ENCODE results near the gene ROBO3. TPM values are rescaled to one million over a fixed set of nuclear protein-coding genes. Genes with fewer than 3 reads are reported as not detected.

The ROBO3 gene
- total RNA-seq, 1 experiment from 2014 or later, result 30.7 TPM

DNA sequence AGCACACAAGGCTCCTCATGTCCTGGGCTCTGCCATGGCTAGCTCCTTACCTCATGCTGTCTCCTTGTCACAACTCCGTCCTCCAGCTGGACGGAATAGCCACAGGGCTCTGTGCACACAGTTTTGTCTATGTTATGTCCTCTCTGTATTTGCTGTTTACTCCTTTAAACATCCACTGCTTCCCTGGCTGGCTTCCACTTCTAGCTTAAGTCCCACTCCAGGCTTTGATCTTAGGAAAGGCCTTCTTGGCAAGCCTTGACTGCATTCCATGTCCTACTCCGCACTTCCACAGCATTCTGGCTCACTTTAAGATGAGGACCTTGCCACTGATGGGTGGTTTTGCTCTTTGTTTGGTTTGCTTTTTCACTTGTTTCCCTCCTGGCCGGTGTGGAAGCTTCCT, 22.9 kb upstream of the ROBO3 start:
- peaks cover 0 to 1% of the 10 kb centered on the region in 2 experiments; a peak in 3 of 4 replicates for H3K4me1 ChIP-seq (ENCODE audit: control insufficient read depth in 1 of 2, insufficient read depth in 2 of 2, low read length in 2 of 2)
- no peaks in the 10 kb centered on the region for H3K36me3 ChIP-seq (ENCODE audit: control insufficient read depth in 1 of 2, insufficient read depth in 2 of 2, low read length in 2 of 2)
- no peak overlapping the region for H3K4me3 ChIP-seq (replicated peaks in 1 of 2; ENCODE audit: low read depth in 1 of 2, low read length in 2 of 2)
- BruUV-seq (replicated peaks), result no TSS peak
- H3K27me3 ChIP-seq (ENCODE audit: insufficient read depth, low read length), result peaks cover 40% of the 10 kb centered on the region
- no peak overlapping the region for H3K27ac ChIP-seq (ENCODE audit: low read depth, low read length)
- no peak overlapping the region for H3K9ac ChIP-seq (ENCODE audit: low read length)
- POLR2A ChIA-PET, result no interaction called here
- H3K9me2 ChIP-seq (ENCODE audit: insufficient read depth), result no peaks in the 10 kb centered on the region
- RAD21 ChIA-PET (ENCODE audit: low non-redundant PET in 1 of 2, low total read pairs in 2 of 2, uncharacterized antibody in 2 of 2, unreplicated experiment in 2 of 2), result no interaction called here
- CTCF ChIA-PET, result interaction anchor here (1.1 kb wide), 1 partner anchor 34 kb away, joined by 5 read pairs; no protein-coding TSS in a partner anchor
- DNase-seq (ENCODE audit: low read depth, low spot score), result no peak
- H3K4me2 ChIP-seq (ENCODE audit: low read length), result no peak overlapping the region
- H3K79me2 ChIP-seq (ENCODE audit: insufficient read depth, low read length), result no peaks in the 10 kb centered on the region
- TF ChIP-seq FOSL1 (IDR thresholded peaks at IDR 0.05; ENCODE audit: low read depth), result no peak
- no peak for TF ChIP-seq ELF1 (IDR thresholded peaks at IDR 0.05; ENCODE audit: borderline replicate concordance, low read depth)
- no peak for TF ChIP-seq CEBPB (IDR thresholded peaks at IDR 0.05; ENCODE audit: low read depth)
- no peak for TF ChIP-seq EZH2 (IDR thresholded peaks at IDR 0.05)
- no peak for TF ChIP-seq EGR1 (IDR thresholded peaks at IDR 0.05; ENCODE audit: low read depth)
- TF ChIP-seq, protein P1, sequence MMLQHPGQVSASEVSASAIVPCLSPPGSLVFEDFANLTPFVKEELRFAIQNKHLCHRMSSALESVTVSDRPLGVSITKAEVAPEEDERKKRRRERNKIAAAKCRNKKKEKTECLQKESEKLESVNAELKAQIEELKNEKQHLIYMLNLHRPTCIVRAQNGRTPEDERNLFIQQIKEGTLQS (IDR thresholded peaks at IDR 0.05), result no peak
- TF ChIP-seq POLR2A (IDR thresholded peaks at IDR 0.05; ENCODE audit: borderline replicate concordance, extremely low read depth, insufficient read depth, insufficient read length), result no peak
- TF ChIP-seq, protein P2, sequence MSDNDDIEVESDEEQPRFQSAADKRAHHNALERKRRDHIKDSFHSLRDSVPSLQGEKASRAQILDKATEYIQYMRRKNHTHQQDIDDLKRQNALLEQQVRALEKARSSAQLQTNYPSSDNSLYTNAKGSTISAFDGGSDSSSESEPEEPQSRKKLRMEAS (IDR thresholded peaks at IDR 0.05), result no peak
- no peak for TF ChIP-seq ZFX (IDR thresholded peaks at IDR 0.05)
- TF ChIP-seq ZNF274 (IDR thresholded peaks at IDR 0.05; ENCODE audit: low read depth, low read length), result no peak
- no peak for TF ChIP-seq SRF (IDR thresholded peaks at IDR 0.05; ENCODE audit: low read depth)
- TF ChIP-seq, protein P3, sequence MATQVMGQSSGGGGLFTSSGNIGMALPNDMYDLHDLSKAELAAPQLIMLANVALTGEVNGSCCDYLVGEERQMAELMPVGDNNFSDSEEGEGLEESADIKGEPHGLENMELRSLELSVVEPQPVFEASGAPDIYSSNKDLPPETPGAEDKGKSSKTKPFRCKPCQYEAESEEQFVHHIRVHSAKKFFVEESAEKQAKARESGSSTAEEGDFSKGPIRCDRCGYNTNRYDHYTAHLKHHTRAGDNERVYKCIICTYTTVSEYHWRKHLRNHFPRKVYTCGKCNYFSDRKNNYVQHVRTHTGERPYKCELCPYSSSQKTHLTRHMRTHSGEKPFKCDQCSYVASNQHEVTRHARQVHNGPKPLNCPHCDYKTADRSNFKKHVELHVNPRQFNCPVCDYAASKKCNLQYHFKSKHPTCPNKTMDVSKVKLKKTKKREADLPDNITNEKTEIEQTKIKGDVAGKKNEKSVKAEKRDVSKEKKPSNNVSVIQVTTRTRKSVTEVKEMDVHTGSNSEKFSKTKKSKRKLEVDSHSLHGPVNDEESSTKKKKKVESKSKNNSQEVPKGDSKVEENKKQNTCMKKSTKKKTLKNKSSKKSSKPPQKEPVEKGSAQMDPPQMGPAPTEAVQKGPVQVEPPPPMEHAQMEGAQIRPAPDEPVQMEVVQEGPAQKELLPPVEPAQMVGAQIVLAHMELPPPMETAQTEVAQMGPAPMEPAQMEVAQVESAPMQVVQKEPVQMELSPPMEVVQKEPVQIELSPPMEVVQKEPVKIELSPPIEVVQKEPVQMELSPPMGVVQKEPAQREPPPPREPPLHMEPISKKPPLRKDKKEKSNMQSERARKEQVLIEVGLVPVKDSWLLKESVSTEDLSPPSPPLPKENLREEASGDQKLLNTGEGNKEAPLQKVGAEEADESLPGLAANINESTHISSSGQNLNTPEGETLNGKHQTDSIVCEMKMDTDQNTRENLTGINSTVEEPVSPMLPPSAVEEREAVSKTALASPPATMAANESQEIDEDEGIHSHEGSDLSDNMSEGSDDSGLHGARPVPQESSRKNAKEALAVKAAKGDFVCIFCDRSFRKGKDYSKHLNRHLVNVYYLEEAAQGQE (IDR thresholded peaks at IDR 0.05; ENCODE audit: low read depth), result no peak
- no peak for TF ChIP-seq SIN3A (IDR thresholded peaks at IDR 0.05; ENCODE audit: low read depth)
- TF ChIP-seq POLR2AphosphoS5 (IDR thresholded peaks at IDR 0.05; ENCODE audit: low read depth, low read length), result no peak
- no peak for TF ChIP-seq YY1 (IDR thresholded peaks at IDR 0.05; ENCODE audit: extremely low read depth, insufficient replicate concordance, low read depth, low read length)
- intact Hi-C loops (cut with micrococcal nuclease), result no loop called here
- ATAC-seq, result no peak
- H2AFZ ChIP-seq (ENCODE audit: low read depth, low read length, poor library complexity, severe bottlenecking), result no peak overlapping the region
- no peaks in the 10 kb centered on the region for H3K9me3 ChIP-seq (ENCODE audit: control insufficient read depth in 1 of 2, insufficient read depth in 1 of 2, low read depth in 1 of 2, low read length in 2 of 2)
- no peaks in the 10 kb centered on the region for H4K20me1 ChIP-seq (ENCODE audit: insufficient read depth)
